Germinal center (tissue), 1 donor: ENCODE data around the gene TLE1.
"Not testable (repeated sequence)": the region's sequence is repeated elsewhere in the genome, so short reads cannot be mapped to it uniquely, and the experiment has no call there.

Experiments used
- DNase-seq: peaks from one replicate; pipeline ENCODE4 v3.0.0; 2012; ENCODE audit warnings: mixed read lengths, low spot score

The TLE1 gene

GRCh38 chr9:81599837-81600236 is 89.5 kb downstream of the TLE1 start:
- no peak for DNase-seq

GRCh38 chr9:81598811-81599210 is 90.5 kb downstream of the TLE1 start:
- no peak for DNase-seq

GRCh38 chr9:81598123-81598497 is 91.2 kb downstream of the TLE1 start:
- no peak for DNase-seq

GRCh38 chr9:81597419-81598122 is 91.8 kb downstream of the TLE1 start:
- no peak for DNase-seq

- DNase-seq: no peak
Observed at GRCh38 chr9:81596679-81597418, 92.5 kb downstream of the TLE1 start.

- no peak for DNase-seq
Observed at GRCh38 chr9:81595887-81596543, 93.3 kb downstream of the TLE1 start.

- not testable (repeated sequence) for DNase-seq
Observed at GRCh38 chr9:81595293-81595692, 94.1 kb downstream of the TLE1 start.

GRCh38 chr9:81594415-81594814 is 94.9 kb downstream of the TLE1 start:
- no peak for DNase-seq

- no peak for DNase-seq
Observed at GRCh38 chr9:81592887-81593266, 96.5 kb downstream of the TLE1 start.

GRCh38 chr9:81591791-81592190 is 97.6 kb downstream of the TLE1 start:
- DNase-seq: no peak

- no peak for DNase-seq
Observed at GRCh38 chr9:81590688-81591087, 98.7 kb downstream of the TLE1 start.

- no peak for DNase-seq
Observed at GRCh38 chr9:81589819-81590218, 99.5 kb downstream of the TLE1 start.

- no peak for DNase-seq
Observed at GRCh38 chr9:81589392-81589791, 100.0 kb downstream of the TLE1 start.

- no peak for DNase-seq
Observed at GRCh38 chr9:81588148-81588871, 101.0 kb downstream of the TLE1 start.

GRCh38 chr9:81586786-81587185 is 102.6 kb downstream of the TLE1 start:
- no peak for DNase-seq

- no peak for DNase-seq
Observed at GRCh38 chr9:81585191-81585763, 104.1 kb downstream of the TLE1 start.

GRCh38 chr9:81584099-81584498 is 105.2 kb downstream of the TLE1 start:
- DNase-seq: no peak

- no peak for DNase-seq
Observed at GRCh38 chr9:81581986-81582385, 107.4 kb downstream of the TLE1 start.

GRCh38 chr9:81579381-81579780 is 110.0 kb downstream of the TLE1 start:
- DNase-seq: no peak

- DNase-seq: no peak
Observed at GRCh38 chr9:81578606-81579005, 110.7 kb downstream of the TLE1 start.

- no peak for DNase-seq
Observed at GRCh38 chr9:81575956-81576355, 113.4 kb downstream of the TLE1 start.

GRCh38 chr9:81574405-81574804 is 114.9 kb downstream of the TLE1 start:
- DNase-seq: no peak
